GM21390 (cell line): ENCODE measurements around the gene SSUH2.
"Not testable (repeated sequence)": the region's sequence is repeated elsewhere in the genome, so short reads cannot be mapped to it uniquely, and the experiment has no call there.

Experiments
- ATAC-seq: cut with Tn5 transposase; IDR thresholded peaks from one replicate; pipeline ENCODE4 v1.9.1; 2021; ENCODE audit not compliant: unreplicated experiment

SSUH2 gene, protein sequence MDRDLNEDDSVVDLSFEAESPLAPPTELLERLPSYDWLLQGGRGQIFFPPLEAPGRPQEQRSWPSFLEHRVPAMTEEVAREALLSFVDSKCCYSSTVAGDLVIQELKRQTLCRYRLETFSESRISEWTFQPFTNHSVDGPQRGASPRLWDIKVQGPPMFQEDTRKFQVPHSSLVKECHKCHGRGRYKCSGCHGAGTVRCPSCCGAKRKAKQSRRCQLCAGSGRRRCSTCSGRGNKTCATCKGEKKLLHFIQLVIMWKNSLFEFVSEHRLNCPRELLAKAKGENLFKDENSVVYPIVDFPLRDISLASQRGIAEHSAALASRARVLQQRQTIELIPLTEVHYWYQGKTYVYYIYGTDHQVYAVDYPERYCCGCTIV

DNA sequence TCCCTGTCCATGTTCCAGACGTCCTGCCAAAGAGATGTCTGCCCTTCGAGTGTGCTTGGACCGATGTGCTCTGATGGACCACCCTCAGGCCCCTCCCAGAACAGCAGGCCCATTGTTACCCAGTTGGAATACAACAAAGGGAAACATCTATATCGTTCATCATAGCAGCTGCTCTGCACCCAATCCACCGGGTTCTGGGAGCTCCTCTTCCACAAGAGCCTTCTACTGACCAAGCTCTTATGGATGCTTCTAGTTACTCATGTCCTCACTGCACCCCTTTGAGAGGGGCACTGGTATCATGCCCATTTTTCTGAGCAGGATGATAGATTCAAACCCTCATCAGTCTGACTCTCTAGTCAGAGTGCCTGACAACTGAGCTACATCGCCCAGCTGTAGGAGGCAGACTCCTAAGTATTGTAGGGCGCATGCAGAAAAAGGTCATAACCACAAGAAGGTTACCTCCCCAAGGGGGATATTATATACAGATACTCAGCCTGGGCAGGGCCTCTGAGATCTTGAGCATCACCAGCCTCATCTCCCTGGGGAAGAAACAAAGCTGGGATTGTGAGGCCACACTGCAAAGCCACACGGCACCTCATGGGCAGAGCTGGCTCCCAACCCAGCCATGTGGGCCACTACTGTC is at the start of gene SSUH2:
Gene SSUH2, minus strand, starts transcription at position 51 of the 643 bp plus-strand sequence. Its CDS starts 40 bp downstream, at position 11.
- ATAC-seq: no peak

DNA sequence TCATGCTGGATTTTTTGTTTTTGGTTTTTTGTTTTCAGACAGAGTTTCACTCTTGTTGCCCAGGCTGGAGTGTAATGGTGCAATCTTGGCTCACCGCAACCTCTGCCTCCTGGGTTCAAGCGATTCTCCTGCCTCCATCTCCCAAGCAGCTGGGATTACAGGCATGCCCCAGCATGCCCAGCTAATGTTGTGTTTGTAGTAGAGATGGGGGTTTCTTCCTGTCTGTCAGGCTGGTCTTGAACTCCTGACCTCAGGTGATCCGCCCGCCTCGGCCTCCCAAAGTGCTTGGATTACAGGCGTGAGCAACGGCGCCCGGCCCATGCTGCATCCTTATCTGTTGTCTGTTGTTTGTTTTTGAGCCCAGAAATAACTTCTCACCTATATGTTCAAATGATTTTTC is 46.7 kb upstream of the SSUH2 start:
- ATAC-seq: not testable (repeated sequence)

DNA sequence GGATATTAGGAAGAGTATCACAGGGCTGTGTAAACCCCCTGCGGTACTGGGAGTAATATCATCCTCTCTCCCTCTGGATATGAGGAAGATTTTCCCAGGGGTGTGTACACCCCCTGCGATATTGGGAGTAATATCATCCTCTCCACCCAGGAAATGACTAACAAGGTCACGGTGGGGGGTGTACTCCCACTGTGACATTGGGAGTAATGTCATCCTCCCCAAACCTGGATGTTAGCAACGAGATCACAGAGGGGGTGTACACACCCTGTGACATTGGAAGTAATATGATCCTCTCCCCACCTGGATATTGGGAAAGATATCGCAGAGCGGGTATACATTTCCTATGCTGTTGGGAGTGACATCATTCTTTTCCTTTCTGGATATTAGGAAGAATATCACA is 40.4 kb upstream of the SSUH2 start:
- ATAC-seq: not testable (repeated sequence)

DNA sequence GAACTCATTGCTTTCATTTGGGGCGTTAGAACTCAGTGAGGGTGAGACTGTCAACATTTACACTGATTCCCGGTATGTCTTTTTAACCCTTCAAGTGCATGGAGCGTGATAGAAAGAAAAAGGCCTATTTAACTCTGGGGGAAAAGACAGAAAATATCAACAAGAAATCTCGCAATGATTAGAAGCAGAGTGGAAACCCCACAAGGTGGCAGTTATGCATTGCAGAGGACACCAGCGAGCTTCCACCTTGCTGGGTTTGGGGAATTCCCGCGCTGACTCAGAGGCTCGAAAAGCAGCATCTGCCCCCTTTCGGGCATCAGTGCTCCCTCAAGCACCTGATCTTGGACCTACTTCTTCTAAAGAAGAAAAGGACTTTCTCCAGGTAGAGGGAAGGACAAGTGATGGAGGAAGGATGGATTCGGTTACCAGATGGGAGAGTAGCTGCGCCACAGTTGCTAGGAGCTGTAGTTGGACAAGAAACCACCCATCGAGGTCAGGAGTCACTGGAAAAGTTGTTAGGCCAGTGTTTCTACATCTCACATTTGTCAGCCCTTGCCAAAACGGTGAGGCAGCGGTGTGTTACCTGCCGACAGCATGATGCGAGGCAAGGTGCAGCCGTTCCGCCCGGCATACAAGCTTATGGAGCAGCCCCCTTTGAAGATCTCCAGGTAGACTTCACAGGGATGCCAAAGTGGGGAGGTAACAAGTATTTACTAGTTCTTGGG is 38.4 kb upstream of the SSUH2 start:
- ATAC-seq: not testable (repeated sequence)

DNA sequence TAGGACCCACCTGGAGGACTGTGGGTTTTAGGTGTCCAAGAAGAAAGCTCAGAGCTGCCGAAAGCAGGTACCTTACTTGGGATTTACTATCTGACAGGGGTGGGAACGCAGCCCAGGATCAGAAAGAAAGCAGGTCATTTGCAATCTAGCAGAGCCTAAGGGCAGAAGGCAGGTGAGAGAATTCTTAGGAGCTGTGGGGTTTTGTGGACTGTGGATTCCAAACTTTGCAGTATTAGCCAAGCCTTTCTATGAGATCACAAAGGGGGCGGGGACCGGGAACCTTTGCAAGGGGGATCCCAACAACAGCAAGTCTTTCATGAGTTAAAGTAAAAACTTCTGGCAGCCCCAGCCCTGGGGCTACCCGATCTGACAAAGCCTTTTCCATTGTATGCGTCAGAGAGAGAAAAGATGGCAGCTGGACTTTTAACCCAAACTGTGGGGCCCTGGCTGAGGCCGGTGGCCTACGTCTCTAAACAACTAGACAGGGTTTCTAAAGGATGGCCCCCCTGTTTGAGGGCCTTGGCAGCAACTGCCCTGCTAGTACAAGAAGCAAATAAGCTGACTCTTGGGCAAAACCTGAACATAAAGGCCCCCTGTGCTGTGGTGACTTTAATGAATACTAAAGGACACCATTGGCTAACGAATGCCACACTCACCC is 37.4 kb upstream of the SSUH2 start:
- not testable (repeated sequence) for ATAC-seq

DNA sequence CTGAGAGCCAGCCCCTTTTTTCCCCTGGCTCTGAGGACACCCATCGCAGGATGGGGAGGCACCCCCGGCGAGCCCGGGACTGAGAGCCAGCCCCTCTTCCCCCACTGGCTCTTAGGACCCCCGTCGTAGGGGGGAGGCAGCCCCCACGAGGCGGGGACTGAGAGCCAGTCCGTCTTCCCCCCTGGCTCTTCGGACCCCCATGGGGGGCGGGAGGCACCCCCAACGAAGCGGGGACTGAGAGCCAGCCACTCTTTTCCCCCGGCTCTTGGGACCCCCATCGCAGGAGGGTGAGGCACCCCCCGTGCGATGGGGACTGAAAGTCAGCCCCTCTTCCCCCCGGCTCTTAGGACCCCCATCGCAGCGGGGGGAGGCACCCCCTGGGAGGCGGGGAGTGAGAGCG is 36.8 kb upstream of the SSUH2 start:
- no peak for ATAC-seq

DNA sequence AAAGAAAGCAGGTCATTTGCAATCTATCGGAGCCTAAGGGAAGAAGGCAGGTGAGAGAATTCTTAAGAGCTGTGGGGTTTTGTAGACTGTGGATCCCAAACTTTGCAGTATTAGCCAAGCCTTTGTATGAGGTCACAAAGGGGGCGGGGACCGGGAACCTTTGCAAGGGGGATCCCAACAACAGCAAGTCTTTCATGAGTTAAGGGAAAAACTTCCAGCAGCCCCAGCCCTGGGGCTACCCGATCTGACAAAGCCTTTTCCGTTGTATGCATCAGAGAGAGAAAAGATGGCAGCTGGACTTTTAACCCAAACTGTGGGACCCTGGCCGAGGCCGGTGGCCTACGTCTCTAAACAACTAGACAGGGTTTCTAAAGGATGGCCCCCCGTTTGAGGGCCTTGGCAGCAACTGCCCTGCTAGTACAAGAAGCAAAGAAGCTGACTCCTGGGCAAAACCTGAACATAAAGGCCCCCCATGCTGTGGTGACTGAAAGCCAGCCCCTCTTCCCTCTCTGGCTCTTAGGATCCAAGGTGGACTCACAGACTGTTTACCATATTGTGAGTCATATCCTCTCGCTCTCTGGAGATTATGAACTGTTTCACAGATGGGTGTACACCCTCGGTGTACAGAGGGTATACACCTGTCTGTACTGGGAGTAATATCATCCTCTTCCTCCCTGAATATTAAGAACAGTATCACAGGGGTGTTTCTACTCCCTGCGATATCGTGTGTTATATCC is 35.4 kb upstream of the SSUH2 start:
- not testable (repeated sequence) for ATAC-seq

DNA sequence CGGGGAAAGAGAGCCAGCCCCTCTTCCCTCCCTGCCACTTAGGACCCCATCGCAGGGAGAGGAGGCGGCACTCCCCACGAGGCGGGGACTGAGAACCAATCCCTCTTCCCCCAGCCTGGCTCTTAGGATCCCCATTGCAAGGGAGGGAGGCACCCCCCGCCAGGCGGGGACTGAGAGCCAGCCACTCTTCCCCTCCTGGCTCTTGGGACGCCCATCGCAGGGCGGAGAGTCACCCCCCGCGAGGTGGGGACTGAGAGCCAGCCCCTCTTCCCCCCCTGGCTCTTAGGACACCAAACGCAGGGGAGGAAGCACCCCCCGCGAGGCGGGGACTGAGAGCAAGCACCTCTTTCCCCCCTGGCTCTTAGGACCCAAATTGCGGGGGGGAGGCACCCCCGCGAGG is 34.2 kb upstream of the SSUH2 start:
- no peak for ATAC-seq

DNA sequence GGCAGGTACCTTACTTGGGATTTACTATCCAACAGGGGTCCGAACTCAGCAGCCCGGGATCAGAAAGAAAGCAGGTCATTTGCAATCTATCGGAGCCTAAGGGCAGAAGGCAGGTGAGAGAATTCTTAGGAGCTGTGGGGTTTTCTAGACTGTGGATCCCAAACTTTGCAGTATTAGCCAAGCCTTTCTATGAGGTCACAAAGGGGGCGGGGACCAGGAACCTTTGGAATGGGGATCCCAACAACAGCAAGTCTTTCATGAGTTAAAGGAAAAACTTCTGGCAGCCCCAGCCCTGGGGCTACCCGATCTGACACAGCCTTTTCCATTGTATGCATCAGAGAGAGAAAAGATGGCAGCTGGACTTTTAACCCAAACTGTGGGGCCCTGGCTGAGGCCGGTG is 32.7 kb upstream of the SSUH2 start:
- ATAC-seq: not testable (repeated sequence)

DNA sequence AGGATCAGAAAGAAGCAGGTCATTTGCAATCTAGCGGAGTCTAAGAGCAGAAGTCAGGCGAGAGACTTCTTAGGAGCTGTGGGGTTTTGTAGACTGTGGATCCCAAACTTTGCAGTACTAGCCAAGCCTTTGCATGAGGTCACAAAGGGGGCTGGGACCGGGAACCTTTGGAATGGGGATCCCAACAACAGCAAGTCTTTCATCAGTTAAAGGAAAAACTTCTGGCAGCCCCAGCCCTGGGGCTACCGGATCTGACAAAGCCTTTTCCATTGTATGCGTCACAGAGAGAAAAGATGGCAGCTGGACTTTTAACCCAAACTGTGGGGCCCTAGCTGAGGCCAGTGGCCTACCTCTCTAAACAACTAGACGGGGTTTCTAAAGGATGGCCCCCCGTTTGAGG is 31.0 kb upstream of the SSUH2 start:
- not testable (repeated sequence) for ATAC-seq

DNA sequence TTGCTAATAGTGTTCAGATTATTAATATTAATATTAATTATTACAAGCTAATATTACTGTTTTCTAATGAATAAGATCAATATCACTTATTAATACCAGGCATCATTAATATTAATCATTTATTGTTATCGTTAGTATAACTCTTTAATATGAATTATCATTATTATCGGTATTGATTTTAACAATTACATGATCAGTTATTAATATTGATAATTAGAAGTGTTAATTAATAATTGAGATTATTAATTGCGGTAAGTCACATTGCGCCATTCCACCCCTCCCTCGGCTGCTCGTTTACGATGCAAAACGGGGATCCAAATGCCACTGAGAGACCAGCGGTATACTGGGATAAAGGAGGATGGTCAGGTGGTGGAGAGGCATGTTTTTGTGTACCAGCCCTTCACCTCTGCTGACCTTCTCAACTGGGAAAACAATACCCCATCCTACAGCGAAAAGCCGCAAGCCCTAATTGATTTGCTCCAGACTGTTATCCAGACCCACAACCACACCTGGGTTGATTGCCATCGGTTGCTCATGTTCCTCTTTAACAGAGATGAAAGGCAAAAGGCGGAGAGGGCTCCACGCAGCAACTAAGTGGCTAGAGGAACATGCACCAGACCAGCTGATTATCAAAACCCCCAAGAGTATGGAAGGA is 28.6 kb upstream of the SSUH2 start:
- no peak for ATAC-seq

DNA sequence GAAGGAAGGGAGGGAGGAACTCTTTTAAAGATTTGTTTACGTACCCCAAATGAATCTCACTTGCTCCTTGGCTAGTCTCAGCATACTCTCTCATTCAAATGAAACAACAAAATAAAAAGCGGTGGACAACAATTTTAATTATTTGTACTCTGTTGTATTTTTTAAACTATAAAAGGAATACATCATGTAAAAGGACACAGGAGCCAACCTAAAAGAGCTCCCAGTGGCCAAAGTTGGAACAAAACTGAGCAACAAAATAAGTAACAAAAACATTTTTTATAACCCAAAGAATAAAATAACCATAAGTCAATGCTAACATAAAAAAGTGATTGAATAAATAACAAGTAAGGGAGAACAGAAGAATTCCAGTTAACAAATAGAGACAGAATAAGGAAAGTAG is 24.4 kb upstream of the SSUH2 start:
- ATAC-seq: no peak

DNA sequence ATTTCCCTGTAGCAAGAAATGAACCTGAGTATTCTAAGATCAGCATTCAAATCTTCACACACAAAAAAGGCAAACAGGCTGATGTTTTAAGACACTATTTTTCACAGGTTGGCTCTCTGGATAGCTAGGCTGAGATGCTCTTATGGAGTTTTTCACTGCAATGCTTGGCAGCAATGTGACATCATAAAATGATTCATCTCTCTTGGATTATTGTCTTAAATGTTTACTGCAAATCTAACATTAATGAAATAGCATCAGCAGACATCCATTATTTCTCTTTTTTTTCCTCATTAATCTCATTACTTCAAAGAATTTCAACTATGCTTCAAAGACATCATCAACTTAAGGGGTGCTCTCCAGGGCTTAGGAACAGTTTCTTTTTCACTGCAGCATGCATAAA is 23.6 kb upstream of the SSUH2 start:
- no peak for ATAC-seq

DNA sequence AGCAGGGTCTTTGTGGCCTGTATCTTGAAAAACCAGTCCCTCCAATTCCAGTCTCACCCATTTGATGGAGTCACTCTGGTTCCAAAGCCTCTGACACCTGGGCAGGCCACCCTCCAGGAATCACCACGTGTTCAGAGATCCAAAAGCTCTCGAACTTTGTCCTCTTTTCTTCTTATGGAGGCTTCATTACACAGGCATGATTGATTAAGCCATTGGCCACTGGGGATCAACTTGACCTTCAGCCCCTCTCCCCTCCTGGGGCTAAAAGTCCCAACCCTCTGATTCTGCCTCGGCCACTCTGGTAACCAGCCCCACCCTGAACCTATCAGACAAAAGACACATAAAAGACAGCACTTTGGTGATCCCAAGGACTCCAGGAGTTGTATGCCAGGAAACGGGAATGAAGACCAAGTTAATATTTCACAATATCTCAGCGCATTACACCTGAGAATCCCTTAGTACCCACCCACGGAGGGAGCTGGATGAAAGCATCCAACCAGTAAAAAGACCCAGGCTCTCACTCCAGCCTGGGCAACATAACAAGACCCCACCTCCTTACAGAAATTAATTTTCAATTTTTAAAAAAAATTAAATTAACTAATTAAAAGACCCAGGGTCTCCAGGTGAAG is 23.0 kb upstream of the SSUH2 start:
- ATAC-seq: no peak

DNA sequence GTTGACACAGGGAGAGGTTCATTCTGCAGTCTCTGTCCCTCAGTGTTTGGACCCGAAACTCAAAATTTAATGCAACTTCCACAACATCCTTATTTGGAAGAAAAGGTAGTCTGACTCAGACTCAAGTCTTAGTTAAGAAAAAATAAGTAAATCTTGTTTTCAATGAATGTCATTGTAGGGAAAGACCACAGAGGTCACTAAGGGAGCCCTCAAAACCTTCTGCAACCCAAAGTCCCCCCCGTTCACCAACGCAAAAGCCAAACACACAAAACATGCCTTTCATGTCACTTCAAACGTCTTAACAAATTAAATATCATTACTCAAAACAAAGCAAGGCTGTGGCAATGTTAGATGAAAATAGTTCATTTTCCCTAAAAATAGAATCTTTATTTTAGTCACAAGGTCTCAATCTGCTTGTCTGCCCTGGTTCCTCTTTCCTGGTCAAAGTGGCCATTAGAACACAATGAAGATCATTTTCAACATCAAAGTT is 20.9 kb upstream of the SSUH2 start:
- peak; percentile 68 for ATAC-seq

DNA sequence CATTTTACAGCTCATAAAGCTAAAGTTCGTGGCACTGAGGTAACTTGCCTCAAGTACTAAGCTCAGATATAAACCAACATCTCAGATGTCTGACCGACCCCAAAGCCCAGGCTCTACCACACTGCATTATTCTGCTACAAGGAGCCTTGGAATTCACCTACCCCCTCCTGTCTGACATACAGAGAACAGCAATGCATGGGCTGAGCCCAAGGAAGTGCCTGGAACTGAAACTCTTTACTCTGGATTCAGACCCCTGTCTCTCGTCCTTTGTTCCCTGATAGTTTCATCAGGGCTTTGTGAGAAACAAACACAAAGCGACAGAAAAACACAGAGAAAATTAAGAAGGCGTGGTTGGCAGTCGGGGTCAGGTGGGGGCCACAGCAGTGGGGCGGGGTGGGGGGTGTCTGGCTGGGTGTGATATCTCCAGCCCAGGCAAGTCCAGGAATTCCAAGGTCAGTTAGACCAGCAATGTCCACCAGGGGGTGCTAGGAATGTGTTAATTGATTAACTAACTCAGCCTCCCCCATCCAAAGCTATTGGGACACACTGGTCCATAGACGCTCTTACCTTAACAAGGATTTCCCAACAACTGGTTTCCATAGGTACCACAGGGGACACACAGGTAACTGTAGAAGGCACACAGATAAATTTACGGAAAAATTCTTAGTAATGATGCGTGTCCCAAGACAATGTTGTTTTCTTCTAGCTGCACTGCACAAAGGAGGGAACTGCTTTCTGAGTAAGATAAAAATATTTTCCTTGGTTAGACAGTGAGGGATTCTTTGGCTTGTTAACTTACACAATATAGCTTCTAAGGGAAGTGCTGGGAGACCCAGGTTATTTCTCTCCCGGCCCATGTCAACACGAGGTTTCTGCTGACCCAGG is 18.8 kb upstream of the SSUH2 start:
- peak; percentile 43 for ATAC-seq

DNA sequence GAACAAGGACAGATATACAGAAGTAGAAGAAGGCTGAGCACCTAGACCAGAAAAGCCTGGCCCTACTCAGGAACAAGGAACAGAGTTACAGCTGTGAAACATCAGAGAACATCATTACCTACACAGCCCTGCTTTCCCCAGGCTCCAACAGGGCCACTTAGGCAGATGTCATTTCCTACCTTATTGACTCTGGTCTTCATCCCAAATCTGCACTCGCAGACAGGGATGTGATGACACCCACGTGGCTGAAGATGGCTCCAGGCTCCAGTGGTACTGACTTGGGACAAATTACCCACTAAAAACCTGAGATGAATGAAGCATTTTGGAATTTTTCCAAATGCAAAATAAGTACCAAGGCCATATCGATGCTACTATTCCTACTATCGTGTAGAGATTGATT is 18.0 kb upstream of the SSUH2 start:
- no peak for ATAC-seq
